HepG2 (cell line): ENCODE measurements around the gene GLI3. TPM values are rescaled to one million over a fixed set of nuclear protein-coding genes. Genes with fewer than 3 reads are reported as not detected.

Experiments
- ATAC-seq: fragments of 200-7000 bp; cut with Tn5 transposase; 3 replicates; pipeline ENCODE4 v1.9.1; 2020; ENCODE audit warnings: mild to moderate bottlenecking, moderate library complexity
- BruUV-seq: library from RNA; stranded (reverse); fragments of 400-500 nt; replicated peaks from 2 replicates; lab custom pipeline; 2021; lab: Mats Ljungman, UMichigan
- CTCF ChIA-PET: fragments of 300-600 bp; formaldehyde crosslinking; extraction: SDS; loops from one replicate; lab custom pipeline; 2021; ENCODE audit warnings: low total read pairs, inconsistent platforms, low intra/inter-chr PET ratio; lab: Yijun Ruan, JAX
- POLR2A ChIA-PET: fragments of 350-600 bp; sonication (Branson Sonifier 250); formaldehyde crosslinking; loops from one replicate; lab custom pipeline; 2020; ENCODE audit warnings: antibody characterized with exemption, inconsistent platforms; lab: Yijun Ruan, JAX
- DNase-seq: peaks from one replicate; pipeline ENCODE4 v3.0.0-alpha.2; 2015; ENCODE audit warnings: low spot score
- FAIRE-seq: peaks from 3 replicates; lab custom pipeline; 2011; peaks lifted over from hg19 to GRCh38; lab: Jason Lieb, UNC
- H2AFZ ChIP-seq: one replicate; pipeline ENCODE4 v1.6.1; 2011; ENCODE audit warnings: low read length, inconsistent platforms
- H3K27ac ChIP-seq: fragments of 300-600 bp; 3 replicates; pipeline ENCODE4 v1.8.0; 2011; ENCODE audit warnings: mixed run types, mild to moderate bottlenecking, mixed read lengths, low read length, inconsistent platforms; ENCODE audit not compliant: insufficient read depth; ENCODE audit errors: extremely low read length
- H3K27me3 ChIP-seq, 2 experiments: fragments of 200-600 bp in 1 of 2; 2 replicates in 1 of 2; 3 replicates in 1 of 2; pipeline versions ENCODE4 v1.6.0 to v1.8.0; 2011; ENCODE audit warnings: low read length in 2 of 2, mild to moderate bottlenecking in 2 of 2, moderate library complexity in 2 of 2, inconsistent platforms in 1 of 2; ENCODE audit not compliant: insufficient read depth in 2 of 2, control insufficient read depth in 1 of 2
- H3K36me3 ChIP-seq, 2 experiments: fragments of 200-600 bp in 1 of 2; replicated peaks in 1 of 2; 2 replicates in 1 of 2; 3 replicates in 1 of 2; pipeline versions ENCODE4 v1.5.1 to v1.8.0; 2011; ENCODE audit warnings: low read length in 2 of 2, inconsistent platforms in 1 of 2; ENCODE audit not compliant: insufficient read depth in 2 of 2, control insufficient read depth in 1 of 2
- H3K4me1 ChIP-seq: 2 replicates; pipeline ENCODE4 v1.5.1; 2012; ENCODE audit warnings: low read length, inconsistent platforms; ENCODE audit not compliant: insufficient read depth
- H3K4me2 ChIP-seq: 2 replicates; pipeline ENCODE4 v1.6.0; 2011; ENCODE audit warnings: low read depth, low read length, inconsistent platforms
- H3K4me3 ChIP-seq, 3 experiments: fragments of 200-600 bp in 1 of 3; sonication (generic), shearing (Covaris generic) in 1 of 3; replicated peaks in 1 of 3; 2 replicates each; pipeline ENCODE4 v1.5.1; 2011 to 2016; ENCODE audit warnings: low read length in 3 of 3, inconsistent platforms in 2 of 3, low read depth in 2 of 3, mild to moderate bottlenecking in 2 of 3, control low read depth in 1 of 3, mixed read lengths in 1 of 3; ENCODE audit not compliant: insufficient read depth in 1 of 3
- H3K79me2 ChIP-seq: one replicate; pipeline ENCODE4 v1.6.1; 2011; ENCODE audit warnings: low read length, inconsistent platforms; ENCODE audit not compliant: insufficient read depth
- H3K9ac ChIP-seq: 2 replicates; pipeline ENCODE4 v1.6.0; 2011; ENCODE audit warnings: mild to moderate bottlenecking, low read depth, low read length, inconsistent platforms; ENCODE audit not compliant: insufficient read depth
- H3K9me3 ChIP-seq: 2 replicates; pipeline ENCODE4 v1.5.1; 2012; ENCODE audit warnings: mild to moderate bottlenecking, low read length
- H4K20me1 ChIP-seq: 2 replicates; pipeline ENCODE4 v1.6.0; 2011; ENCODE audit warnings: inconsistent platforms, mild to moderate bottlenecking, low read length, moderate library complexity; ENCODE audit not compliant: insufficient read depth
- CREB1 ChIP-seq, 2 experiments: fragments of 450-650 bp in 1 of 2; IDR thresholded peaks; 2 replicates each; pipeline ENCODE4 v1.6.1; 2016 to 2017; ENCODE audit warnings: control low read depth in 1 of 2, mild to moderate bottlenecking in 1 of 2, missing compliant biosample characterization in 1 of 2, missing genetic modification characterization in 1 of 2
- HOXA3 ChIP-seq: sonication (generic); formaldehyde crosslinking; IDR thresholded peaks from 2 replicates; pipeline ENCODE4 v1.5.0; 2020; ENCODE audit warnings: missing genetic modification reagents
- HOXD1 ChIP-seq: sonication (generic); formaldehyde crosslinking; IDR thresholded peaks from 2 replicates; pipeline ENCODE4 v1.5.0; 2020; ENCODE audit warnings: missing genetic modification reagents
- ZFP41 ChIP-seq: sonication (generic); formaldehyde crosslinking; IDR thresholded peaks from 2 replicates; pipeline ENCODE4 v1.4.0; 2020; ENCODE audit warnings: mild to moderate bottlenecking, missing genetic modification reagents, borderline replicate concordance
- ZNF264 ChIP-seq: sonication (generic); formaldehyde crosslinking; IDR thresholded peaks from 2 replicates; pipeline ENCODE4 v1.4.0; 2020; ENCODE audit warnings: missing genetic modification reagents
- ZNF646 ChIP-seq: sonication (generic); formaldehyde crosslinking; IDR thresholded peaks from 2 replicates; pipeline ENCODE4 v1.9.0; 2021; ENCODE audit warnings: mild to moderate bottlenecking, missing genetic modification reagents
- ZNF761 ChIP-seq: sonication (generic); formaldehyde crosslinking; conservative IDR thresholded peaks from 2 replicates; pipeline ENCODE4 v1.4.0; 2020; ENCODE audit warnings: mild to moderate bottlenecking, missing genetic modification reagents
- WGBS: methylation state at CpG from one replicate; pipeline ENCODE4 v1.1.6; 2017; ENCODE audit warnings: low lambda C conversion rate; 5-methylcytosine and 5-hydroxymethylcytosine counted together
- in situ Hi-C: cut with HindIII; loops from 2 replicates; pipeline ENCODE4 v1.10.0; 2017; ENCODE audit warnings: low pct_unique_long_range_greater_than_20kb; ENCODE audit not compliant: extremely low pct_ligation_motif_present
- intact Hi-C: fragments of 100-400 bp; cut with micrococcal nuclease; formaldehyde crosslinking; loops from one replicate; pipeline ENCODE4 v1.10.0; 2022; ENCODE audit not compliant: unreplicated experiment
- polyA plus RNA-seq, 8 experiments: library from polyadenylated mRNA; depleted of rRNA in 3 of 8; stranded (reverse) in 7 of 8; unstranded in 1 of 8; fragments of >200 nt; fragmentation: Illumina TruSeq in 4 of 8; extraction: Trizol in 4 of 8; gene quantifications; 2 replicates each; pipeline versions ENCODE4 v1.2.1 to v1.2.3, GENCODE V29; 2011 to 2016; ENCODE audit warnings: low read depth in 4 of 8, missing spikeins in 1 of 8, mixed read lengths in 1 of 8; ENCODE audit not compliant: insufficient read depth in 1 of 8
- total RNA-seq, 5 experiments: library from RNA; depleted of rRNA; stranded (reverse); fragments of >200 nt; fragmentation: Illumina TruSeq; extraction: Trizol; gene quantifications; 2 replicates each; pipeline ENCODE4 v1.2.3, GENCODE V29; 2016; ENCODE audit warnings: low read depth in 1 of 5

GLI3 gene
- total and polyA plus RNA-seq, 2 of the 13 experiments (the other 11 are each of a cell fraction or from before 2014, with no cell fraction given) = not detected

- intact Hi-C loops (no loop called here), in situ Hi-C loops (no loop called here)
- ChIA-PET CTCF (no interaction called here), POLR2A (no interaction called here)
- BruUV-seq = no TSS peak
- Histone ChIP-seq H3K79me2 (no peaks in the 10 kb centered on the region), H3K4me1 (no peaks in the 10 kb centered on the region), H3K27ac (no peak overlapping the region), H3K9me3 (no peaks in the 10 kb centered on the region), H2AFZ (no peak overlapping the region), H3K36me3 (no peaks in the 10 kb centered on the region), H3K4me3 (no peak overlapping the region), H3K27me3 (0 out of 5 replicates have a peak, but pooled peaks cover 0 to 4% of the 10 kb centered on the region in 2 experiments), H3K9ac (no peak overlapping the region), H3K4me2 (no peak overlapping the region), H4K20me1 (no peaks in the 10 kb centered on the region)
- FAIRE-seq (no peak), ATAC-seq (no peak), DNase-seq (no peak)
- WGBS = 0% methylated on average over 5 of the region's 5 CpGs
- TF ChIP-seq CREB1 (IDR thresholded peaks at IDR 0.05) (peak; percentile 32; the same call in 1 of the 2 replicates), CREB1 (CRISPR knock-in tag; IDR thresholded peaks at IDR 0.05) (no peak), HOXA3 (CRISPR knock-in tag) (no peak)
These were observed 318.4 kb downstream of the GLI3 start for GRCh38 chr7:41918597-41918996.

GRCh38 chr7:41916450-41916927, 320.5 kb downstream of the GLI3 start:
- CTCF ChIA-PET = no interaction called here
- DNase-seq (no peak), ATAC-seq (no peak), FAIRE-seq (no peak)
- Histone ChIP-seq H3K36me3 (no peaks in the 10 kb centered on the region), H3K27ac (no peak overlapping the region), H3K79me2 (no peaks in the 10 kb centered on the region), H3K4me2 (no peak overlapping the region), H4K20me1 (no peaks in the 10 kb centered on the region), H2AFZ (no peak overlapping the region), H3K9me3 (no peaks in the 10 kb centered on the region), H3K27me3 (0 out of 5 replicates have a peak, but pooled peaks cover 0 to 4% of the 10 kb centered on the region in 2 experiments), H3K4me3 (no peak overlapping the region), H3K9ac (no peak overlapping the region), H3K4me1 (no peaks in the 10 kb centered on the region)
- WGBS = 28% methylated on average over 5 of the region's 5 CpGs
- intact Hi-C loops = no loop called here
- POLR2A ChIA-PET = no interaction called here
- in situ Hi-C loops = no loop called here
- no TSS peak for BruUV-seq
- TF ChIP-seq ZNF761 (CRISPR knock-in tag) (no peak), ZNF264 (CRISPR knock-in tag) (no peak), ZNF646 (CRISPR knock-in tag) (no peak), ZFP41 (no peak), HOXD1 (CRISPR knock-in tag) (no peak)
